ENCODE measurements around the gene KPNA3. TPM values are rescaled to one million over a fixed set of nuclear protein-coding genes. Genes with fewer than 3 reads are reported as not detected.
A peak's percentile ranks its signal among the peaks of the same experiment; 100 is the strongest.

The KPNA3 gene, protein sequence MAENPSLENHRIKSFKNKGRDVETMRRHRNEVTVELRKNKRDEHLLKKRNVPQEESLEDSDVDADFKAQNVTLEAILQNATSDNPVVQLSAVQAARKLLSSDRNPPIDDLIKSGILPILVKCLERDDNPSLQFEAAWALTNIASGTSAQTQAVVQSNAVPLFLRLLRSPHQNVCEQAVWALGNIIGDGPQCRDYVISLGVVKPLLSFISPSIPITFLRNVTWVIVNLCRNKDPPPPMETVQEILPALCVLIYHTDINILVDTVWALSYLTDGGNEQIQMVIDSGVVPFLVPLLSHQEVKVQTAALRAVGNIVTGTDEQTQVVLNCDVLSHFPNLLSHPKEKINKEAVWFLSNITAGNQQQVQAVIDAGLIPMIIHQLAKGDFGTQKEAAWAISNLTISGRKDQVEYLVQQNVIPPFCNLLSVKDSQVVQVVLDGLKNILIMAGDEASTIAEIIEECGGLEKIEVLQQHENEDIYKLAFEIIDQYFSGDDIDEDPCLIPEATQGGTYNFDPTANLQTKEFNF
- total RNA-seq = 10 to 100 TPM; 21.1 to 22.4 TPM
- 10 to 100 TPM; 22.1 to 25.2 TPM for polyA plus RNA-seq

- ChIA-PET CTCF (ENCODE audit: partially characterized antibody) (interaction anchor here (0.7 to 2.4 kb wide), 8 partner anchors 11 to 1119 kb away, joined by 3 to 10 read pairs (median 4); partner anchors contain the start of genes ARL11 and SPRYD7), POLR2A (ENCODE audit: partially characterized antibody) (interaction anchor here (0.6 to 3.6 kb wide), 26 partner anchors 9 to 1755 kb away, joined by 3 to 44 read pairs (median 6); partner anchors contain the start of genes CAB39L, CYSLTR2, EBPL and NUDT15)
- peaks cover 22 to 42% (median 36%) of the 10 kb centered on the region in 4 donors for H3K4me1 Mint-ChIP-seq
- DNase-seq = peak; percentile 94 to 96 (median 95)
- intact Hi-C loops (cut with micrococcal nuclease) = loop anchor here (1.0 to 5.0 kb wide), 18 partner anchors 56 to 1792 kb away; partner anchors contain the start of genes CAB39L, CDADC1, EBPL and FNDC3A
- H3K4me3 Mint-ChIP-seq = peak within 1 kb of the TSS; percentile 96 to 99 (median 97)
- H3K36me3 Mint-ChIP-seq = peaks cover 8 to 15% of the 10 kb centered on the region in 2 donors
- Histone ChIP-seq H3K27ac (ENCODE audit: low read depth, low read length) (peak within 1 kb of the TSS; percentile 74), H3K27me3 (ENCODE audit: insufficient read depth, low read length) (no peaks in the 10 kb centered on the region), H3K4me3 (ENCODE audit: low read length in 2 of 2) (peak within 1 kb of the TSS; percentile 74 to 80), H3K36me3 (ENCODE audit: insufficient read depth, low read length) (no peaks in the 10 kb centered on the region), H3K4me1 (ENCODE audit: insufficient read depth, low read length) (peaks cover 37% of the 10 kb centered on the region), H3K9me3 (ENCODE audit: control insufficient read depth in 1 of 2, low read length in 2 of 2) (no peaks in the 10 kb centered on the region)
- no peaks in the 10 kb centered on the region for H3K9me3 Mint-ChIP-seq
- H3K27me3 Mint-ChIP-seq = peaks cover 0 to 5% of the 10 kb centered on the region in 2 donors
- peak within 1 kb of the TSS; percentile 92 to 98 (median 98) for H3K27ac Mint-ChIP-seq
Measured at GRCh38 chr13:49792550-49793324, at the start of gene KPNA3. TSS of gene KPNA3 (minus strand) at chr13:49792682. CDS start at chr13:49792506, 176 bp downstream.

DNA sequence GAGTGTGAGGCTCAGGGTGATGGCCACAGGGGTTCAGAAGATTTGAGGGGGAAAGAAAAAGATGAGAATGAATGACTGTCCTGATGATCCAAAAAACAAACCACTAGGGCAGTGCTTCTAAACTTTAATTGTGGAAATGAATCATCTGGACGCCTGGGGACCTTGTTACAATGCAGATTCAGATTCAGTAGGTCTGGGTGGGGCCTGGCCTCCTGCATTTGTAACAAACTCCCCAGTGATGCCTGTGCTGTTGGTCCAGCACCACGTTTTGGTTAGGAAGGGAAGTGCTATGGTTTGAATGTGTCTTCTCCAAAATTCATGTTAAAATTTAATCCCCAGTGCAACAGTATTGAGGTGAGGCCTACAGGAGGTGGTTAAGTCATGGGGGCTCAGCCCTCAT is 49.5 kb upstream of the KPNA3 start:
- Histone ChIP-seq H3K4me1 (ENCODE audit: insufficient read depth, low read length) (no peaks in the 10 kb centered on the region), H3K36me3 (ENCODE audit: insufficient read depth, low read length) (no peaks in the 10 kb centered on the region), H3K4me3 (ENCODE audit: low read length in 2 of 2) (no peak overlapping the region), H3K27me3 (ENCODE audit: insufficient read depth, low read length) (no peaks in the 10 kb centered on the region), H3K27ac (ENCODE audit: low read depth, low read length) (no peak overlapping the region), H3K9me3 (ENCODE audit: control insufficient read depth in 1 of 2, low read length in 2 of 2) (no peaks in the 10 kb centered on the region)
- Mint-ChIP-seq H3K27me3 (no peaks in the 10 kb centered on the region), H3K4me1 (no peaks in the 10 kb centered on the region), H3K36me3 (no peaks in the 10 kb centered on the region), H3K9me3 (peaks cover 0 to 1% (median 0%) of the 10 kb centered on the region in 8 donors), H3K27ac (no peak overlapping the region), H3K4me3 (no peak overlapping the region)
- intact Hi-C loops (cut with micrococcal nuclease) = no loop called here
- ChIA-PET POLR2A (ENCODE audit: partially characterized antibody) (no interaction called here), CTCF (ENCODE audit: partially characterized antibody) (no interaction called here)
- DNase-seq = no peak

GRCh38 chr13:49840675-49841074 is 48.2 kb upstream of the KPNA3 start:
- Histone ChIP-seq H3K27me3 (ENCODE audit: insufficient read depth, low read length) (no peaks in the 10 kb centered on the region), H3K27ac (ENCODE audit: low read depth, low read length) (no peak overlapping the region), H3K4me1 (ENCODE audit: insufficient read depth, low read length) (no peaks in the 10 kb centered on the region), H3K36me3 (ENCODE audit: insufficient read depth, low read length) (no peaks in the 10 kb centered on the region), H3K9me3 (ENCODE audit: control insufficient read depth in 1 of 2, low read length in 2 of 2) (no peaks in the 10 kb centered on the region), H3K4me3 (ENCODE audit: low read length in 2 of 2) (no peak overlapping the region)
- H3K4me3 Mint-ChIP-seq = no peak overlapping the region
- DNase-seq = no peak
- CTCF ChIA-PET (ENCODE audit: partially characterized antibody) = no interaction called here
- H3K27me3 Mint-ChIP-seq = no peaks in the 10 kb centered on the region
- intact Hi-C loops (cut with micrococcal nuclease) = no loop called here
- no peaks in the 10 kb centered on the region for H3K36me3 Mint-ChIP-seq
- H3K4me1 Mint-ChIP-seq = no peaks in the 10 kb centered on the region
- POLR2A ChIA-PET (ENCODE audit: partially characterized antibody) = no interaction called here
- peaks cover 0 to 1% (median 0%) of the 10 kb centered on the region in 8 donors for H3K9me3 Mint-ChIP-seq
- peak overlapping the region in 1 of 7 donors; percentile 14 for H3K27ac Mint-ChIP-seq

GRCh38 chr13:49840266-49840665 is 47.8 kb upstream of the KPNA3 start:
- H3K4me1 ChIP-seq (ENCODE audit: insufficient read depth, low read length) = no peaks in the 10 kb centered on the region
- no peaks in the 10 kb centered on the region for H3K36me3 Mint-ChIP-seq
- H3K4me3 ChIP-seq (ENCODE audit: low read length in 2 of 2) = no peak overlapping the region
- H3K27me3 Mint-ChIP-seq = peaks cover 0 to 1% of the 10 kb centered on the region in 2 donors
- CTCF ChIA-PET (ENCODE audit: partially characterized antibody) = no interaction called here
- DNase-seq = no peak
- no peak overlapping the region for H3K27ac ChIP-seq (ENCODE audit: low read depth, low read length)
- no peaks in the 10 kb centered on the region for H3K36me3 ChIP-seq (ENCODE audit: insufficient read depth, low read length)
- no peak overlapping the region for H3K27ac Mint-ChIP-seq
- H3K27me3 ChIP-seq (ENCODE audit: insufficient read depth, low read length) = no peaks in the 10 kb centered on the region
- no peak overlapping the region for H3K4me3 Mint-ChIP-seq
- H3K4me1 Mint-ChIP-seq = no peaks in the 10 kb centered on the region
- intact Hi-C loops (cut with micrococcal nuclease) = no loop called here
- POLR2A ChIA-PET (ENCODE audit: partially characterized antibody) = no interaction called here
- no peaks in the 10 kb centered on the region for H3K9me3 ChIP-seq (ENCODE audit: control insufficient read depth in 1 of 2, low read length in 2 of 2)
- H3K9me3 Mint-ChIP-seq = peaks cover 0 to 1% (median 0%) of the 10 kb centered on the region in 8 donors

- POLR2A ChIA-PET (ENCODE audit: partially characterized antibody) = no interaction called here
- no peaks in the 10 kb centered on the region for H3K4me1 ChIP-seq (ENCODE audit: insufficient read depth, low read length)
- H3K27me3 ChIP-seq (ENCODE audit: insufficient read depth, low read length) = no peaks in the 10 kb centered on the region
- Mint-ChIP-seq H3K9me3 (peaks cover 0 to 3% (median 0%) of the 10 kb centered on the region in 8 donors), H3K36me3 (no peaks in the 10 kb centered on the region), H3K4me1 (no peaks in the 10 kb centered on the region), H3K27ac (peak overlapping the region in 1 of 7 donors; percentile 6), H3K27me3 (peaks cover 0 to 3% of the 10 kb centered on the region in 2 donors), H3K4me3 (no peak overlapping the region)
- H3K9me3 ChIP-seq (ENCODE audit: control insufficient read depth in 1 of 2, low read length in 2 of 2) = no peaks in the 10 kb centered on the region
- intact Hi-C loops (cut with micrococcal nuclease) = no loop called here
- no peak overlapping the region for H3K4me3 ChIP-seq (ENCODE audit: low read length in 2 of 2)
- H3K36me3 ChIP-seq (ENCODE audit: insufficient read depth, low read length) = no peaks in the 10 kb centered on the region
- H3K27ac ChIP-seq (ENCODE audit: low read depth, low read length) = no peak overlapping the region
- no peak for DNase-seq
- CTCF ChIA-PET (ENCODE audit: partially characterized antibody) = no interaction called here
Measured at GRCh38 chr13:49838989-49839388, 46.5 kb upstream of the KPNA3 start.

DNA sequence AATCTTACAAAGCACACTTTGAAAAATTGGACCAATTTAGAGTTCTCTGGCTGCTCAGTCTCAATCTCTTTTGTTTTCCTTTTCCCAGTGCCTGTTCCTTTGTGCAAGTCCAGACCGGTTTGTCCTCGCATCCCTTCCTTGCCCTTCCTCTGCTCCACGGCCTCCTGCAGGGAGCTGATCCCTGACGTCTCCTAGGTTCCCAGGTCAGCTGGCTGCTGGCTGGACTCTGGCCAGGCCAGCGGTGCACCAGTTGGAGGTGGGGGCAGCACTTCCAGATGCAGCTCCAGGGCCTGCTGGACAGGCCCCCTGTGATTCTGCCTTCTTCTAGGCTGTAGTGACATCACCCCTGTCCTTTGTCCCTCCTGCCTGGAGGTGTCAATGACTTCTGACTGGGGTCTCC is 44.0 kb upstream of the KPNA3 start:
- H3K27me3 Mint-ChIP-seq = peaks cover 0 to 3% of the 10 kb centered on the region in 2 donors
- Histone ChIP-seq H3K4me3 (ENCODE audit: low read length in 2 of 2) (no peak overlapping the region), H3K9me3 (ENCODE audit: control insufficient read depth in 1 of 2, low read length in 2 of 2) (no peaks in the 10 kb centered on the region), H3K27me3 (ENCODE audit: insufficient read depth, low read length) (no peaks in the 10 kb centered on the region), H3K27ac (ENCODE audit: low read depth, low read length) (no peak overlapping the region), H3K36me3 (ENCODE audit: insufficient read depth, low read length) (no peaks in the 10 kb centered on the region), H3K4me1 (ENCODE audit: insufficient read depth, low read length) (no peaks in the 10 kb centered on the region)
- intact Hi-C loops (cut with micrococcal nuclease) = no loop called here
- H3K36me3 Mint-ChIP-seq = no peaks in the 10 kb centered on the region
- H3K27ac Mint-ChIP-seq = no peak overlapping the region
- ChIA-PET POLR2A (ENCODE audit: partially characterized antibody) (no interaction called here), CTCF (ENCODE audit: partially characterized antibody) (no interaction called here)
- H3K9me3 Mint-ChIP-seq = peaks cover 0 to 12% (median 4%) of the 10 kb centered on the region in 8 donors
- peaks cover 0 to 2% (median 0%) of the 10 kb centered on the region in 4 donors for H3K4me1 Mint-ChIP-seq
- H3K4me3 Mint-ChIP-seq = no peak overlapping the region
- DNase-seq = no peak

DNA sequence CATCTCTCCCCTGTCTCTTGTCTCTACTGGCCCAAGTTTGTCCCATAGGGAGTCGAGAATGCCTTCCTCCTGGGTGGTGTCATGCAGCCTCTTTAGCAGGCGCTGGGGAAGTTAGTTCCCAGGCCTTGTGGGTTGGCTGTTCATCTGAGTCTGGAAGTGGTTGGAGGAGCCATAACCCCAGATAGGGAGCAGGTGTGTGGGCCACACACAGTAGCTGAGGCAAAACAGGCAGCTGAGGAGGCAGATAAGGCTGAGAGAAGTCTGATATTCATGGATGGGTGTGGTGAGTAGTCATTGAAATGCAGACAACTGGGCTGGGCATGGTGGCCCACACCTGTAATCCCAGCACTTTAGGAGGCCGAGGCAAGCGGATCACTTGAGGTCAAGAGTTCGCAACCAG is 40.9 kb upstream of the KPNA3 start:
- POLR2A ChIA-PET (ENCODE audit: partially characterized antibody) = no interaction called here
- no peak overlapping the region for H3K27ac Mint-ChIP-seq
- Histone ChIP-seq H3K27me3 (ENCODE audit: insufficient read depth, low read length) (no peaks in the 10 kb centered on the region), H3K4me1 (ENCODE audit: insufficient read depth, low read length) (no peaks in the 10 kb centered on the region), H3K4me3 (ENCODE audit: low read length in 2 of 2) (no peak overlapping the region), H3K9me3 (ENCODE audit: control insufficient read depth in 1 of 2, low read length in 2 of 2) (no peaks in the 10 kb centered on the region), H3K27ac (ENCODE audit: low read depth, low read length) (no peak overlapping the region), H3K36me3 (ENCODE audit: insufficient read depth, low read length) (no peaks in the 10 kb centered on the region)
- H3K4me1 Mint-ChIP-seq = peaks cover 0 to 4% (median 2%) of the 10 kb centered on the region in 4 donors
- intact Hi-C loops (cut with micrococcal nuclease) = no loop called here
- H3K4me3 Mint-ChIP-seq = no peak overlapping the region
- peaks cover 3 to 30% (median 10%) of the 10 kb centered on the region in 8 donors for H3K9me3 Mint-ChIP-seq
- H3K27me3 Mint-ChIP-seq = peaks cover 0 to 7% of the 10 kb centered on the region in 2 donors
- CTCF ChIA-PET (ENCODE audit: partially characterized antibody) = no interaction called here
- peaks cover 0 to 4% of the 10 kb centered on the region in 2 donors for H3K36me3 Mint-ChIP-seq
- no peak for DNase-seq

All from CD4-positive, alpha-beta memory T cell (primary cell).